RKO (cell line): ENCODE measurements around the gene TXNDC11.

Experiments used
- DNase-seq: peaks from one replicate; pipeline ENCODE4 v3.0.0-alpha.2; 2016; ENCODE audit warnings: low spot score

The TXNDC11 gene

GRCh38 chr16:11719171-11719570 lies 23.5 kb downstream of the TXNDC11 start:
- no peak for DNase-seq

DNA sequence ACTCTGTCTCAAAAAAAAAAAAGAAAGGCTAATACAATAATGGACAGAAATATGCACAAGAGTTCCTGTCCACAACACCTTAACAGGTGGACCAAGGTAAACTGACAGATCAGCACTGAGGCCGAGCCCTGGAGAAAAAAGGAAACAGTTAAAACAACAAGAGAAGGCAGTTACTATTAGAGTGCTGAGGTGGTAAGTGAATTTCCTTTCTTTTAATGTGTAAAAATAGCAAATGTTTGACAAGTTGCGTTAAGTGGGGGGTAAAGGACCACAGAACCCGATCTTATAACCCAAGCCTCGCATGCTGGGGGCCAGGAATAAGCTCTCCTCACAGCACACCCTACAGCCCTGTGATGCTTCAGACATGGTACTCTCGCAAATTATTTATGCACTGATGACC lies 24.8 kb downstream of the TXNDC11 start:
- no peak for DNase-seq

DNA sequence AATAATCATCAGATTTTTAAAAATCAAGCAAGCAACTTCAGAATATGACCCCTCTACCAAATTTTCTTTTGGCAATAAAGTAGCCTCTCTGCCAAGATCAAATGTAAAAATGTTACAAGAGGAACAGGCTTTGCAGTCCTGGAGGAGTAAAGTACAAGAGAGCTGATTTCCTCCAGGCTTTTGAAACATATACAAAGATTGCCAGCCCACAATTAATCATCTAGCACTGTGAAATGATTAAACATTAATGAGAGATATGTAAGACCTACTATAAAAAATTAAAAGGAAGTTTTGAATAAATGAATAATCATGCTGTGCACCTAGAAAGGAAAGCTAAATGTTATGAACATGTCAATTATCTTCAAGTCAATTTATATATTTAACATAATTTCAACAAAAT lies 26.3 kb downstream of the TXNDC11 start:
- DNase-seq: no peak

DNA sequence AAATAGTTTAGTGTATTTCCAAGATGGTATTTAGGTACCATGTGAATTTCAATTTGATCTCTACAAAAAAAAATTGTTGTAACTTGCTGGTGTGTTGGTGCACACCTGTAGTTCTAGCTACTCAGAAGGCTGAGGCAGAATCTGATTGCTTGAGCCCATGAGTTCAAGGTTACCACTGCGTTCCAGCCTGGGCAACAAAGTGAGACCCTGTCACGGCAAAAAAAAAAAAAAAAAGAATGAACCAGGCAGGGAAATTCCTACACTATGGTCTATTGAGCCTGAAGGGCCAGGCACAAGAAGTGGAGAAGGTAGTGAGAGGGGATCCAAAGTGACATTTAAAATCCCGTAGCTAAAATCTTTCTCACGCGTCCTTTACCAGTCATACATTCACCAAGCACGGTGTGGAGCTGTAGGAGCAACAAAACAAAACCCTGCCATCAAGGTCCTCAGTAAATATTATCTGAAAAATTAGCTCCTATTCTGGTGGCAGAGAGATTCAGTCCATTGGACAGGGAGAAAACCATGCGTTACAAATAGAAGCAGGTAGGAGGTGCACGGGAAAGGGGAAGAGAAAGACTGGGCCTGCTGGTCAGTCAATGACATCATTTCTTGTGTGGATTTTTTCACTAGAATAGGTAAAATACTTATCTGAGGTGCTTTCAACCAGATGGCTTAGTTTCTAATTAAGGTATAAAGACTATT lies 27.3 kb downstream of the TXNDC11 start:
- no peak for DNase-seq

- DNase-seq: no peak
Observed at GRCh38 chr16:11712122-11712521, 30.5 kb downstream of the TXNDC11 start.

- no peak for DNase-seq
Observed at GRCh38 chr16:11711662-11712061, 31.0 kb downstream of the TXNDC11 start.

- DNase-seq: no peak
Observed at GRCh38 chr16:11708421-11708820, 34.2 kb downstream of the TXNDC11 start.

GRCh38 chr16:11707679-11708197 lies 34.9 kb downstream of the TXNDC11 start:
- DNase-seq: no peak

DNA sequence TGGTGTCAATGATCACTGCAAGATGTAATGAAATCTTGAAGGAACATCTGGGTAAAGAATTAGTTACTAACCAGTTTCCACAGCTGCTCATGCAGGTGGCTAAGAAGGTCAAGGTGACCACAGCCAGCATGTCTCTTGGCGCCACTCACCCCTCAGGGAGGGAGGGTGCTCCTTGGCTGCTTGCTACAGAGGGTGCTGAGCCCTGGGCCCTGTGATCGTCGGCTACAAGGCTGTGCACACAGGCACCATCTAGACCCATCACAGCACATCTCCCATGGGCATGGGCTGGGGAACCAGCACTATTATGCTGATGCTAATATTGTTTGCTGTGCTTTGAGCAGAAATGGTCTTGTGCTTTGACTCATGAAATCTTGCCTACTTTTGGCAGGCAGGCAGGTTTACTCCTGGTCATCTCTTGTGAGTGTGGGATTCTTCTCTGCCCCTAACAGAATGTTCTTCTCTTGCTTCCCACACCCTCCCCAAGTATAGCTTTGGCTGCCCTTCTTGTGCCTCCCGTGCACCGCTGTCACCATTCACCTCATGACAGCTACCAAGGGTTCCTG lies 36.4 kb downstream of the TXNDC11 start:
- DNase-seq: no peak

GRCh38 chr16:11705311-11706025 lies 37.2 kb downstream of the TXNDC11 start:
- no peak for DNase-seq

- DNase-seq: no peak
Observed at GRCh38 chr16:11700264-11701029, 42.2 kb downstream of the TXNDC11 start.

- DNase-seq: no peak
Observed at GRCh38 chr16:11699234-11699894, 43.3 kb downstream of the TXNDC11 start.

- DNase-seq: no peak
Observed at GRCh38 chr16:11698271-11698689, 44.4 kb downstream of the TXNDC11 start.

DNA sequence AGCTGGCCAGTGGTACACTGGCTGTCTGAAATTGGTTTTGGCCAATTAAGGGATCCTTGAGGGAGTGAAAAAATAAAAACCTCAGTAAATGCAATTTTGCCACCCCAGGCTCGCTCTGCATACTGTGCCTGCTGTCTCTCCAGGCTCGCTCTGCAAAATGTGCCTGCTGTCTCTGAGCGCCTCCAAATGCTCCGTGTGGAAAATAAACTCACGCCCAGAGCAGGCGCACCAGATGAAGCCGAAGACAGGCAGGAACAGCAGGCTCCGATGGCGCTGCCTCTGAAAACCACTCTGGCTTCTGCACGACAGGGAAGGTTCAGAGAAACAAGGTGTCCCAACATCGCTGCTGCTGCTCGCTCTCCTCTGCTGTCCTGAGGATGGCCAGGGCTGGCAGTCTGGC lies 45.3 kb downstream of the TXNDC11 start:
- no peak for DNase-seq

DNA sequence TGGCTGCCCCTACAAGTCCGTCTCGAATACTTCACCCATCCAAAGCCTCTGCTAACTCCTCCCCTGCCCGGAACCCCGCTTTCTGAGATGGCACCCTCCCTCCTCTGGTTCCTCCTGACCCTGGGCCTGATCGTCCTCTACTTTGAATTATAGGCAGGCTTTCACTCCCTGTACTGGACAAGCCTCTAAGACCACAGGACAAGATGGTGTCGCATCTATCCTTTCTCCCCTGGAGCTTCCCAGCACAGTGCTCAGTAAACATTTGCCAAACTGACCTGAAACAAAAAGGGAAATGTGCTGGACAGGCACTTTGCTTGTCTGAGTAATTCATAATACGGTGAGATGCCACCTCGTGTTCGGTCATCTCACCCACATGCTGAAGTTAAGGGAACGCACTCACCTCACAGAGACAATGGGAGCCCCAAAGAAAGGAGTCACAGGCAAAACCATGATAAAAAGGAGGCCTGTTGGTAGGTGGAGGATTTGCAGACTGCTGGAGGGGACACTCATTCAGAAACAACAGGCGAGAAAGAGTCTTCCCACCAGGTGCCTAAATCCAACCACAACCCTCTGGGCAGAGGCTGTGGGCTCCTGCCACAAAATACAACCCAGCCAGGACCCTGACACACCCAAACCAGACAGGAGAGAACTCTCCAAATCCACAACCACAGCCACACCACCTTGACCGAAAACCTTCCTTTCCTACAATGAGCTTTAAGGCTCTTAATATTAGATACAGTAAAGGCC lies 46.2 kb downstream of the TXNDC11 start:
- no peak for DNase-seq

DNA sequence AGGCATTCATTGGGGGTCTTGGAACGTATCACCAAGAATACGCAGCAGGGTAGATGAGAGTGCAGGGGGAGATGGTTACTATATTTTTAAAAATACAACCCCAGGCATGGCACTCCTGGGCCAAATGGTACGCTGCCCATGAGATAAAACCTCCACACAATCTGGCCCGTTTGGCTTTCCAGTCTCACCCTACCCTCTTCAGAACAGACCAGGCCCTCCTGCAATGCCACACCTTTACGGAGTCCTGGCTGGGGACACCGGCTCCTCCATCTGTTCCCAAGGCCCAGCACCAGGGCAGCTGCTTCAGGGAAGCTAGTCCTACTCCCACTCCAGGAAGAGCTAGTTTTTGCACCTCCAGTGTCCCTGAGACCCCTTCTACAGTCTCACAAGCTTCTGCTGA lies 50.0 kb downstream of the TXNDC11 start:
- no peak for DNase-seq

DNA sequence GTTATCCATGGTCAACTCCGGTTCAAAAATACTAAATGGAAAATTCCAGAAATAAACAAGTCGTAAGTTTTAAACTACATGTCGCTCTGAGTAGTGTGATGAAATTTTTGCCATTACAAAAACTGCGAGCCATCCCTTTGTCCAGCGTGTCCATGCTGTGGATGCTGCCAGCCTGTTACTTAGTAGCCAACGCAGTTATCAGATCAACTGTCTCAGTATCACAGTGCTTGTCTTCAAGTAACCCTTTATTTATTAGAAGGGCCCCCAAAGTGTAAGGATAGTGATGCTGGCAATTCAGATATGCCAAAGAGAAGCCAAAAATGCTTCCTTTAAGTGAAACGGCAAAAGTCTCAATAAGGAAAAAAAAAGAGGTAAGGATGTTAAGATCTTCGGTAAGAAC lies 50.5 kb downstream of the TXNDC11 start:
- no peak for DNase-seq

DNA sequence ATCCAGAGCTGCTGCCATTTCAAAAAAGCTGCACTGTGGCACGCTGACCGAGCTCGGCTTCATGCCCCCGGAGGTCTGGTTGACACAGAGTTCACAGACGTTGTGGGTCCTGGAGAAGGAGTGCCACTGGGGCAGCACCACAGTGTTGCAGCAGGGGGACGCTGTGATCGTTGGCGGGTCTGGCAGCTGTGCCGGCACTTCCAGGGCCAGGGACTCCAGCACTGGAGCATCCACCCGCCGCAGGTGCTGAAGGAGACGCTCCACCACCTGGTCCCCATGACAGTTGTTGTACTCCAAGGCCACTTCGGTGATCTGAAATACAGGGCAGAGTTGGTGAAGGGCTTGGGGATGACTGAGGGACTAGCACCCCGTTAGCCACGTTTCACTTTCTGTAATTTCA lies 50.9 kb downstream of the TXNDC11 start:
- DNase-seq: no peak

GRCh38 chr16:11691235-11691634 lies 51.4 kb downstream of the TXNDC11 start:
- DNase-seq: no peak

GRCh38 chr16:11689031-11689840 lies 53.4 kb downstream of the TXNDC11 start:
- DNase-seq: no peak
